ENCODE results near the gene LAMC3.
"Not testable (repeated sequence)": the region's sequence is repeated elsewhere in the genome, so short reads cannot be mapped to it uniquely, and the experiment has no call there.

Gene LAMC3

GRCh38 chr9:131115360-131115742 lies 106.4 kb downstream of the LAMC3 start:
- not testable (repeated sequence) for H3K27ac Mint-ChIP-seq; H3K27me3 Mint-ChIP-seq; H3K9me3 Mint-ChIP-seq; ATAC-seq; H3K4me1 Mint-ChIP-seq; H3K36me3 Mint-ChIP-seq (ENCODE audit: low read depth); DNase-seq; H3K4me3 Mint-ChIP-seq

- DNase-seq (no peak), ATAC-seq (no peak)
- H3K4me3 Mint-ChIP-seq = no peak overlapping the region
- H3K9me3 Mint-ChIP-seq = no peaks in the 10 kb centered on the region
- H3K36me3 Mint-ChIP-seq (ENCODE audit: low read depth) = no peaks in the 10 kb centered on the region
- no peaks in the 10 kb centered on the region for H3K4me1 Mint-ChIP-seq
- H3K27me3 Mint-ChIP-seq = peaks cover 9% of the 10 kb centered on the region
- no peak overlapping the region for H3K27ac Mint-ChIP-seq
Observed at GRCh38 chr9:131116281-131117120, 107.5 kb downstream of the LAMC3 start.

DNA sequence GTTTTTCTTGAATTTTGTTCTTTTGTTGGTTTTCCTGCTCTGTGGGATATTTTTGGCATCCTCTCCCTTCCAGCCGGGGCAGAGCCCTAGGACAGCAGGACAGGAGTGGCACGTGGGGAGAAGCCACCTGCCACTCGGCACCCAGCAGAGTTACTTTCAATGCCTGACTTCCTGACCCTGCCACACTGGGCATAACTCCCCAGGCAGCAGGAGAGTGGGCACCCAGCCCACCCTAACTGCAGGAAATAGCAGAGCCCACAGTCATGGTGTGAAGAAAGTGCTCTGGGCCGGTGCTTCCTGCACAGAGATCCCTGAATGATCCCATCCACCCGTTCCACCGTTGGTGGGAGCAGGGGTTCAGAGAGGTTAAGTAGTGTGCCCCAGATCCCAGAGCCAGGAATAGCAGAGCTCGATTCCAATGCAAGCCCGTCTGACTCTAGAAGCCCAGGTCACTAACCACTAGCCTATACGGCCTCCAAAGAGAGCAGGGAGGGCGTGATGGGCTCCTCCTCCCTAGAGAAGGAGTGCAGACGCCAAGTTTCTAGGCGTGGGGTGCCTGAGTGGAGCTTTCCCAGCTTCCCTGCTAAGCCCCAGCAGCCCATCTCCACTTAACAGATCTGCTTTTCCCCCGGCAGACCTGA lies 108.3 kb downstream of the LAMC3 start:
- no peaks in the 10 kb centered on the region for H3K9me3 Mint-ChIP-seq
- no peak overlapping the region for H3K27ac Mint-ChIP-seq

DNA sequence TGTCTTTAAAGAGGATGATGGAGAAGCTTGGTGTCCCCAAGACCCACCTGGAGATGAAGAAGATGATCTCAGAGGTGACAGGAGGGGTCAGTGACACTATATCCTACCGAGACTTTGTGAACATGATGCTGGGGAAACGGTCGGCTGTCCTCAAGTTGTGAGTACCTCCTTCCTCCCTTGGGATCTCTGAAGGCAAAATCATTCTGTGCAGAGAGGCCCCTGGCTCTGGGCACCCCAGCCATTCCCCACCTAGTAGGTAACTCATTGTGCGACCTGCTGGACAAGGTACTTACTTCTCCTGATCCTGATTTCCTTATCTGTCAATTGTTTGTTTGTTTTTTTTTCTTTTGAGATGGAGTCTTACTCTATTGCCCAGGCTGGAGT lies 108.8 kb downstream of the LAMC3 start:
- DNase-seq (no peak), ATAC-seq (no peak)
- Mint-ChIP-seq H3K9me3 (no peaks in the 10 kb centered on the region), H3K36me3 (ENCODE audit: low read depth) (no peaks in the 10 kb centered on the region), H3K4me3 (no peak overlapping the region), H3K27ac (no peak overlapping the region), H3K4me1 (no peaks in the 10 kb centered on the region), H3K27me3 (peaks cover 9% of the 10 kb centered on the region)

More for the DNA sequence above, 108.3 kb downstream of the LAMC3 start:
- no peak for DNase-seq
- no peak for ATAC-seq
- Mint-ChIP-seq H3K4me3 (no peak overlapping the region), H3K36me3 (ENCODE audit: low read depth) (no peaks in the 10 kb centered on the region), H3K4me1 (no peaks in the 10 kb centered on the region), H3K27me3 (peaks cover 9% of the 10 kb centered on the region)

- Mint-ChIP-seq H3K27me3 (peaks cover 9% of the 10 kb centered on the region), H3K36me3 (ENCODE audit: low read depth) (no peaks in the 10 kb centered on the region), H3K4me1 (peaks cover under 1% of the 10 kb centered on the region), H3K4me3 (no peak overlapping the region), H3K27ac (no peak overlapping the region), H3K9me3 (no peaks in the 10 kb centered on the region)
- ATAC-seq (no peak), DNase-seq (no peak)
Observed at GRCh38 chr9:131119600-131119999, 110.6 kb downstream of the LAMC3 start.

DNA sequence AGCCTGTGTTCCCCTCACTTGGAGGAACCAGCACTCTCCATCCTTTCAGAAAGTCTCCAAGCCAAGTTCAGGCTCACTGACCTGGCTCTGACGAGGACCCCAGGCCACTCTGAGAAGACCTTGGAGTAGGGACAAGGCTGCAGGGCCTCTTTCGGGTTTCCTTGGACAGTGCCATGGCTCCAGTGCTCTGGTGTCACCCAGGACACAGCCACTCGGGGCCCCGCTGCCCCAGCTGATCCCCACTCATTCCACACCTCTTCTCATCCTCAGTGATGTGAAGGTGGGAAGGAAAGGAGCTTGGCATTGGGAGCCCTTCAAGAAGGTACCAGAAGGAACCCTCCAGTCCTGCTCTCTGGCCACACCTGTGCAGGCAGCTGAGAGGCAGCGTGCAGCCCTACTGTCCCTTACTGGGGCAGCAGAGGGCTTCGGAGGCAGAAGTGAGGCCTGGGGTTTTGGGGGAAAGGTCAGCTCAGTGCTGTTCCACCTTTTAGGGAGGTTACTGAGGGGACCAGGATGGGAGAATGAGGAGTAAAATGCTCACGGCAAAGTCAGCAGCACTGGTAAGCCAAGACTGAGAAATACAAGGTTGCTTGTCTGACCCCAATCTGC lies 111.8 kb downstream of the LAMC3 start:
- H3K4me1 Mint-ChIP-seq = peaks cover 10% of the 10 kb centered on the region
- H3K4me3 Mint-ChIP-seq = no peak overlapping the region
- no peaks in the 10 kb centered on the region for H3K9me3 Mint-ChIP-seq
- H3K27me3 Mint-ChIP-seq = peaks cover 7% of the 10 kb centered on the region
- H3K36me3 Mint-ChIP-seq (ENCODE audit: low read depth) = peaks cover 3% of the 10 kb centered on the region
- ATAC-seq (no peak), DNase-seq (no peak)
- no peak overlapping the region for H3K27ac Mint-ChIP-seq

DNA sequence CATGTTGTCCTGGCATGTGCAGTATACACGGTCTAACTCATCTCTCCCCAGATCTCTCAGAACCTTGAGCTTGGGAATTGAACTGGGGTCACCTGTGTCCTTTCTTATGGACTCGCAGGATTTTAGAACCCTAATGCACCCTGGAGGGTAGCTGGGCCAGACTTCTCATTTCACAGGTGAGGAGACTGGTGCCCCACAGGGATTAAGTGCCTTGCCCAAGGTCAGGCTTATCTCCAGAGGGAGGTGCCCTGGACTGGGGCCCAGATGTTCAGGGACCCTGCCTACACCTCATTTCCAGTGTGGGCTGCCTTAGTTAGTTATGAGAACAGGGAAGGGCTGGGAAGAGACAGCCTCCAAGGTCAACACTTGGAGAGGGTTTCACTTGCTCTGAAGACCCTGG lies 112.4 kb downstream of the LAMC3 start:
- Mint-ChIP-seq H3K36me3 (ENCODE audit: low read depth) (peaks cover 7% of the 10 kb centered on the region), H3K27me3 (peaks cover 7% of the 10 kb centered on the region), H3K9me3 (no peaks in the 10 kb centered on the region), H3K27ac (no peak overlapping the region), H3K4me3 (no peak overlapping the region), H3K4me1 (peaks cover 14% of the 10 kb centered on the region)
- no peak for DNase-seq
- ATAC-seq = no peak

GRCh38 chr9:131122158-131122557 lies 113.2 kb downstream of the LAMC3 start:
- Mint-ChIP-seq H3K27ac (no peak overlapping the region), H3K9me3 (no peaks in the 10 kb centered on the region), H3K36me3 (ENCODE audit: low read depth) (peaks cover 7% of the 10 kb centered on the region), H3K4me1 (peaks cover 22% of the 10 kb centered on the region), H3K27me3 (peaks cover 4% of the 10 kb centered on the region), H3K4me3 (no peak overlapping the region)
- no peak for DNase-seq
- no peak for ATAC-seq

GRCh38 chr9:131125038-131125287 lies 116.0 kb downstream of the LAMC3 start:
- H3K4me1 Mint-ChIP-seq = peaks cover 41% of the 10 kb centered on the region
- H3K36me3 Mint-ChIP-seq (ENCODE audit: low read depth) = peaks cover 32% of the 10 kb centered on the region
- no peaks in the 10 kb centered on the region for H3K27me3 Mint-ChIP-seq
- DNase-seq (no peak), ATAC-seq (no peak)
- peak overlapping the region; percentile 99 for H3K4me3 Mint-ChIP-seq
- no peaks in the 10 kb centered on the region for H3K9me3 Mint-ChIP-seq
- H3K27ac Mint-ChIP-seq = peak overlapping the region; percentile 99

GRCh38 chr9:131125288-131126058 lies 116.5 kb downstream of the LAMC3 start, which contains the start of gene NUP214:
Gene NUP214, plus strand, starts transcription at chr9:131125586. Its CDS starts 119 bp downstream, at chr9:131125705.
- peak; percentile 99 for ATAC-seq
- H3K9me3 Mint-ChIP-seq = no peaks in the 10 kb centered on the region
- H3K36me3 Mint-ChIP-seq (ENCODE audit: low read depth) = peaks cover 34% of the 10 kb centered on the region
- no peaks in the 10 kb centered on the region for H3K27me3 Mint-ChIP-seq
- peak within 1 kb of the TSS; percentile 99 for H3K4me3 Mint-ChIP-seq
- H3K27ac Mint-ChIP-seq = peak within 1 kb of the TSS; percentile 99
- peaks cover 41% of the 10 kb centered on the region for H3K4me1 Mint-ChIP-seq
- DNase-seq = peak; percentile 100

GRCh38 chr9:131126059-131126426 lies 117.1 kb downstream of the LAMC3 start:
- ATAC-seq = no peak
- no peaks in the 10 kb centered on the region for H3K27me3 Mint-ChIP-seq
- peak overlapping the region; percentile 99 for H3K4me3 Mint-ChIP-seq
- H3K27ac Mint-ChIP-seq = peak overlapping the region; percentile 99
- no peak for DNase-seq
- H3K9me3 Mint-ChIP-seq = no peaks in the 10 kb centered on the region
- peaks cover 41% of the 10 kb centered on the region for H3K4me1 Mint-ChIP-seq
- H3K36me3 Mint-ChIP-seq (ENCODE audit: low read depth) = peaks cover 38% of the 10 kb centered on the region

DNA sequence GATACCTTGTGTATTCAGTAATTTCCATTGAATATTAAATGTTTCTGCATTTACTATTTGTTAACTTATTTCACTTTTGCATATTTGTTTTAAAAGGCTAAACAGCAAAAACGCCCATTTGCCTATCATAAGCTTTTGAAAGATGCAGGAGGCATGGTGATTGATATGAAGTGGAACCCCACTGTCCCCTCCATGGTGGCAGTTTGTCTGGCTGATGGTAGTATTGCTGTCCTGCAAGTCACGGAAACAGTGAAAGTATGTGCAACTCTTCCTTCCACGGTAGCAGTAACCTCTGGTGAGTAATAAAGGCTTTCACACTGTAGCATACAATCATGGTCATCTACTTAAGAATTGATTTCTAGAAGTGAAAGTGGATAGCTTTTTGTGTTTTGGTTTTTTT lies 120.2 kb downstream of the LAMC3 start:
- Mint-ChIP-seq H3K36me3 (ENCODE audit: low read depth) (peaks cover 59% of the 10 kb centered on the region), H3K4me3 (no peak overlapping the region)
- DNase-seq = no peak

GRCh38 chr9:131138676-131139075 lies 129.7 kb downstream of the LAMC3 start:
- Mint-ChIP-seq H3K36me3 (ENCODE audit: low read depth) (peaks cover 56% of the 10 kb centered on the region), H3K9me3 (no peaks in the 10 kb centered on the region), H3K27me3 (no peaks in the 10 kb centered on the region), H3K4me3 (no peak overlapping the region), H3K4me1 (no peaks in the 10 kb centered on the region), H3K27ac (no peak overlapping the region)
- DNase-seq = no peak
- no peak for ATAC-seq

More for the DNA sequence above, 120.2 kb downstream of the LAMC3 start:
- Mint-ChIP-seq H3K27ac (no peak overlapping the region), H3K27me3 (no peaks in the 10 kb centered on the region), H3K9me3 (no peaks in the 10 kb centered on the region), H3K4me1 (peaks cover 41% of the 10 kb centered on the region)
- no peak for ATAC-seq

DNA sequence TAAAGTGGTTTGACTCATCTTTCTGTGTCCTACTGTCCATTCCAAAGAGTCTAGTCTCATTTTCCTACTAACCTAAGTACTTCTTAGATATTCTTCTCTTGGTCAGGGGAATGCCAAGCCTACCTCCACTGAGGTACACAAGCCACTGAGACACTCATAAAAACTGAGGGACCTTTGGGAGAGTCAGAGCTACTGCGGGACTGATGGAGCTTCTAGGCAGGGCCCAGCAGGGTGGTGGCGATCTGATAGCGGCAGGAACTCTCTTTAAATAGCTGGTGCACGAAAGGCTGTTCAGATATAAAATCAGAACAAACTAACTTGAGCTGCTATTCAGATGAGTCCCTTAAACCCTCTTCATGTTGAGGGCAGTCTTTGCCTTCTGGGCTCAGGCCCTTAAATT lies 131.1 kb downstream of the LAMC3 start:
- H3K4me3 Mint-ChIP-seq = no peak overlapping the region
- no peaks in the 10 kb centered on the region for H3K9me3 Mint-ChIP-seq
- no peaks in the 10 kb centered on the region for H3K4me1 Mint-ChIP-seq
- no peak for DNase-seq
- H3K36me3 Mint-ChIP-seq (ENCODE audit: low read depth) = peaks cover 56% of the 10 kb centered on the region
- no peak overlapping the region for H3K27ac Mint-ChIP-seq
- H3K27me3 Mint-ChIP-seq = no peaks in the 10 kb centered on the region
- ATAC-seq = no peak
